MCF 10A (cell line): ENCODE results near the gene NUP214. TPM values are rescaled to one million over a fixed set of nuclear protein-coding genes. Genes with fewer than 3 reads are reported as not detected.

Experiments used
- BruUV-seq: library from RNA; stranded (reverse); fragments of 400-500 nt; replicated peaks from 2 replicates; lab custom pipeline; 2021; lab: Mats Ljungman, UMichigan
- CTCF ChIA-PET: fragments of 300-600 bp; sonication (Branson Sonifier 250); formaldehyde crosslinking; extraction: SDS; loops from one replicate; lab custom pipeline; 2021; ENCODE audit warnings: antibody characterized with exemption, inconsistent platforms; lab: Yijun Ruan, JAX
- POLR2A ChIA-PET: fragments of 300-600, 350-650 bp; sonication (Branson Sonifier 250); formaldehyde crosslinking; extraction: SDS; loops from one replicate; lab custom pipeline; 2020; ENCODE audit warnings: antibody characterized with exemption, inconsistent platforms; lab: Yijun Ruan, JAX
- DNase-seq: peaks from one replicate; pipeline ENCODE4 v3.0.0-alpha.2; 2018; ENCODE audit not compliant: unreplicated experiment
- H3K27ac Mint-ChIP-seq: one replicate; pipeline ENCODE4 v1.8.0; 2022; ENCODE audit warnings: mild to moderate bottlenecking, low read depth, mixed read lengths; ENCODE audit not compliant: unreplicated experiment
- H3K27me3 Mint-ChIP-seq: one replicate; pipeline ENCODE4 v1.8.0; 2022; ENCODE audit warnings: mixed read lengths; ENCODE audit not compliant: insufficient read depth, unreplicated experiment
- H3K36me3 Mint-ChIP-seq: one replicate; pipeline ENCODE4 v1.8.0; 2022; ENCODE audit warnings: mild to moderate bottlenecking, moderate library complexity, mixed read lengths; ENCODE audit not compliant: insufficient read depth, unreplicated experiment
- H3K4me1 Mint-ChIP-seq: one replicate; pipeline ENCODE4 v1.8.0; 2022; ENCODE audit warnings: mixed read lengths; ENCODE audit not compliant: insufficient read depth, unreplicated experiment
- H3K4me3 Mint-ChIP-seq: one replicate; pipeline ENCODE4 v1.8.0; 2022; ENCODE audit warnings: mild to moderate bottlenecking, moderate library complexity, mixed read lengths; ENCODE audit not compliant: unreplicated experiment
- H3K9me3 Mint-ChIP-seq: one replicate; pipeline ENCODE4 v1.8.0; 2022; ENCODE audit warnings: mixed read lengths; ENCODE audit not compliant: unreplicated experiment
- intact Hi-C: fragments of 100-400 bp; cut with micrococcal nuclease; formaldehyde crosslinking; loops from 2 replicates; pipeline ENCODE4 v1.14.1; 2022
- total RNA-seq: library from RNA; stranded (reverse); gene quantifications from 2 replicates; pipeline ENCODE4 v1.2.3, GENCODE V29; 2022
- TF ChIP-seq, protein P1 (sequence below): fragments of 200-600 bp; IDR thresholded peaks from one replicate; pipeline ENCODE4 v1.8.0; 2022; ENCODE audit warnings: antibody characterized with exemption, mild to moderate bottlenecking; ENCODE audit not compliant: unreplicated experiment

NUP214 gene
- total RNA-seq, 1 experiment from 2014 or later: 41.8 TPM

DNA sequence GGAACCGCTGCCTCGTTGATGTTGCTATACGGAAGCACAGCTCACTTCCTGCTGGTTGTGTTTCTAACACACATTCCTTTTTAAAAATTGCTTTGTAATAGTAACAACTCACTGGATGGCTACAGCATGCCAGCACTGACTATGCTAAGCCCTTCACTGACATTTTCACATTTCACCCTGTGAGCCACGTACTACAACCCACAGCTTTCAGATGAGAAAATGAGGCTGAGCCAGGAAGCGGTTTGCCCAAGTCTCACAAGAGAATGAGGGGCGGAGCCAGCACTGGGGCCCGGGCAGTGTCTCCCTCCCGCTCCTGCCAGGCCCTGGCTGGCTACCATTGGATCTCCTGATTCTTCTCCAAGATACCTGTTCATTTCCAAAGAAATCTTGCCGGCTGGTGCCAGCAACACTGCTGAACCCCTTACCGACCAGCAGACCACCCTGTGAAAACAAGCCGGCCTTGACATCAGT lies 112.6 kb downstream of the NUP214 start:
- Mint-ChIP-seq H3K4me1 (no peaks in the 10 kb centered on the region), H3K36me3 (peaks cover 11% of the 10 kb centered on the region), H3K4me3 (no peak overlapping the region), H3K27ac (no peak overlapping the region), H3K27me3 (no peaks in the 10 kb centered on the region), H3K9me3 (no peaks in the 10 kb centered on the region)
- ChIA-PET POLR2A (interaction anchor here (0.9 kb wide), 1 partner anchor 47 kb away, joined by 3 read pairs; no protein-coding TSS in a partner anchor), CTCF (no interaction called here)
- TF ChIP-seq, protein P1, sequence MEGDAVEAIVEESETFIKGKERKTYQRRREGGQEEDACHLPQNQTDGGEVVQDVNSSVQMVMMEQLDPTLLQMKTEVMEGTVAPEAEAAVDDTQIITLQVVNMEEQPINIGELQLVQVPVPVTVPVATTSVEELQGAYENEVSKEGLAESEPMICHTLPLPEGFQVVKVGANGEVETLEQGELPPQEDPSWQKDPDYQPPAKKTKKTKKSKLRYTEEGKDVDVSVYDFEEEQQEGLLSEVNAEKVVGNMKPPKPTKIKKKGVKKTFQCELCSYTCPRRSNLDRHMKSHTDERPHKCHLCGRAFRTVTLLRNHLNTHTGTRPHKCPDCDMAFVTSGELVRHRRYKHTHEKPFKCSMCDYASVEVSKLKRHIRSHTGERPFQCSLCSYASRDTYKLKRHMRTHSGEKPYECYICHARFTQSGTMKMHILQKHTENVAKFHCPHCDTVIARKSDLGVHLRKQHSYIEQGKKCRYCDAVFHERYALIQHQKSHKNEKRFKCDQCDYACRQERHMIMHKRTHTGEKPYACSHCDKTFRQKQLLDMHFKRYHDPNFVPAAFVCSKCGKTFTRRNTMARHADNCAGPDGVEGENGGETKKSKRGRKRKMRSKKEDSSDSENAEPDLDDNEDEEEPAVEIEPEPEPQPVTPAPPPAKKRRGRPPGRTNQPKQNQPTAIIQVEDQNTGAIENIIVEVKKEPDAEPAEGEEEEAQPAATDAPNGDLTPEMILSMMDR: no peak
- intact Hi-C loops: no loop called here
- no TSS peak for BruUV-seq
- peak; percentile 19 for DNase-seq

DNA sequence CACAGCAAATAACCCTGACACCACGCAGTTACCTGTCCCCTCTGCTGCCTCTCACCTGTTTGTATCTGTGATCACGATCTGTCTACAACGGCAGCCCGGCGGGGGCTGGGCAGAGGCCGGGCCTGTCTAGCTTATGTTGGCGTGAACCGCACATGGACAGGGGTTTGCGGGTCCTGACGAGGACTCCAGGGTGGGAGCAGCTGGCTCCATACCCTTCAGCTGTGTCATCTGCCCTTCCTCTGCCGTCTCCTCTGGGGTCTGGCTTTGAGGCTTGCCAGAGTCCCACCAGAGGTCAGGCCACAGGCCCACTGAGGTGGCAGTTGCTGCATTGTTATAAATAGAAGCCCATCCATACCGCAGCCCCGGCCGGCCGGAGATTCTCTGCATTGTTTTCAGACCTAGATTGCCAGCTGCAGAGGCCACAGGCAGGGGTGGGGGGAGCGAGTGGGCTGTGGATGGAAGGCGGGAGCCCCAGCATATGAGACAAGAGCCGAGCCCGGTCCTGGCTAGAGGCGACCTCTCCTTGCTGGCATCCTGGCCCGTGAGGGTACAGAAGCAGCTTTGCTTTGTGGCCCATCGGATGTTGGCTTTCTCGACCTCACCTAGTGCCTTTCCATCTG lies 113.1 kb downstream of the NUP214 start:
- BruUV-seq: no TSS peak
- Mint-ChIP-seq H3K27ac (no peak overlapping the region), H3K4me3 (no peak overlapping the region), H3K9me3 (no peaks in the 10 kb centered on the region), H3K4me1 (no peaks in the 10 kb centered on the region), H3K27me3 (no peaks in the 10 kb centered on the region), H3K36me3 (peaks cover 6% of the 10 kb centered on the region)
- CTCF ChIA-PET: no interaction called here
- POLR2A ChIA-PET: interaction anchor here (0.9 kb wide), 1 partner anchor 48 kb away, joined by 3 read pairs; no protein-coding TSS in a partner anchor
- TF ChIP-seq, protein P1: no peak
- intact Hi-C loops: no loop called here
- DNase-seq: no peak

DNA sequence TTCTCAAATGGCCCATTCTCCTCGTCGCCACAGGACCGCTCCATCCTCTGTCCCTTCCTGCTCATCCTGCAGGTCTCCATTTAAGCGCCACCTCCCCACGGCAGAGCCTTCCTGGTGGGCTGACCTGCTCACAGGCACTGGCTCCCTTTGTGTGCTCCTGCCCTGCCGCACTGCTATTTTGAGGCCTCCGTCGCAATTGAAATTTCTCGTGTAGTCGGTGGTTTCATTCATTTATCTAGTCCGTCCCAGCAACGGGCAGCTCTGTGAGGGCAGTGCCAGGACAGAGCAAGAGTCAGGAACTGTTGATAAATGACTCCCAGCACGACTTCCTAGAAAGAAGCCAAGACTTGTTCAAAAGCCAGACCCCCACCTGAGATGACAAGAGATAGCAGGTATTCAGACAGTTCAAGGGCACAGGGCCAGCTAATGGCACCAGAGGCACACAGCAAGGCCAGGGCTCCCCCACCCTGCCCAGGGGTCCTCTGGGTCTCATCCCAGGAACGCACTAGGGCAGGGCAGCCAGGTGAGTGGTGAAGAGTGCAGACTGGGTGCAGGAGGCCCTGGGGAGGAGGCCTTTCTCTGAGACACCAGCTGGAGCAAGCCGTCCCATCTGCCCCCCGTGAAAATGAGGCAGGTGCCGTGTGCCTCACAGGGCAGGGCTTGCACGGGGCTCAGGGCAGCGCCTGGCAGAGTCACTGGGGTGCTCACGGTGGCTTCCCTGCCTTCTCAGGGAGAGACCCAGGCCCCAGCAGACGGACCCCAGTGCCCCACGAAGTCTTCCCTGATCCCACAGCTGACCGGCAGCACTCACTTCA lies 114.0 kb downstream of the NUP214 start:
- no peaks in the 10 kb centered on the region for H3K27me3 Mint-ChIP-seq
- no peaks in the 10 kb centered on the region for H3K36me3 Mint-ChIP-seq
- TF ChIP-seq, protein P1: no peak
- no TSS peak for BruUV-seq
- no peaks in the 10 kb centered on the region for H3K4me1 Mint-ChIP-seq
- H3K27ac Mint-ChIP-seq: no peak overlapping the region
- intact Hi-C loops: no loop called here
- H3K9me3 Mint-ChIP-seq: no peaks in the 10 kb centered on the region
- ChIA-PET CTCF (no interaction called here), POLR2A (no interaction called here)
- H3K4me3 Mint-ChIP-seq: no peak overlapping the region
- no peak for DNase-seq
